HG02884 (cell line): ENCODE results near the gene LRIT2.
"Not testable (repeated sequence)": the region's sequence is repeated elsewhere in the genome, so short reads cannot be mapped to it uniquely, and the experiment has no call there.

Experiments
- ATAC-seq: cut with Tn5 transposase; IDR thresholded peaks from one replicate; pipeline ENCODE4 v1.9.1; 2021; ENCODE audit warnings: mild to moderate bottlenecking, moderate library complexity; ENCODE audit not compliant: unreplicated experiment

The LRIT2 gene

GRCh38 chr10:84185526-84186175, 39.7 kb downstream of the LRIT2 start:
- ATAC-seq, result no peak

GRCh38 chr10:84184517-84184916, 40.8 kb downstream of the LRIT2 start:
- no peak for ATAC-seq

- ATAC-seq, result no peak
Measured at GRCh38 chr10:84181631-84182030, 43.7 kb downstream of the LRIT2 start.

- ATAC-seq, result not testable (repeated sequence)
Measured at GRCh38 chr10:84180386-84180785, 45.0 kb downstream of the LRIT2 start.

GRCh38 chr10:84179059-84179710, 46.2 kb downstream of the LRIT2 start:
- ATAC-seq, result peak; percentile 94

GRCh38 chr10:84178160-84178609, 47.2 kb downstream of the LRIT2 start:
- ATAC-seq, result no peak

- no peak for ATAC-seq
Measured at GRCh38 chr10:84177541-84178141, 47.7 kb downstream of the LRIT2 start.

GRCh38 chr10:84176836-84177474, 48.4 kb downstream of the LRIT2 start:
- no peak for ATAC-seq

GRCh38 chr10:84176351-84176750, 49.0 kb downstream of the LRIT2 start:
- ATAC-seq, result no peak

GRCh38 chr10:84175436-84175835, 49.9 kb downstream of the LRIT2 start:
- no peak for ATAC-seq

GRCh38 chr10:84173501-84173929, 51.8 kb downstream of the LRIT2 start, which contains the start of gene GPR15LG:
Gene GPR15LG, plus strand, starts transcription at chr10:84173801. Its CDS starts 51 bp downstream, at chr10:84173852.
- no peak for ATAC-seq

GRCh38 chr10:84172467-84173356, 52.6 kb downstream of the LRIT2 start:
- ATAC-seq, result peak; percentile 54

- peak; percentile 34 for ATAC-seq
Measured at GRCh38 chr10:84171700-84172466, 53.5 kb downstream of the LRIT2 start.

GRCh38 chr10:84171237-84171636, 54.1 kb downstream of the LRIT2 start:
- ATAC-seq, result not testable (repeated sequence)
